Measurements from ENCODE around the gene SYNC. TPM values are rescaled to one million over a fixed set of nuclear protein-coding genes. Genes with fewer than 3 reads are reported as not detected.
A peak's percentile ranks its signal among the peaks of the same experiment; 100 is the strongest.
"Not testable (repeated sequence)": the region's sequence is repeated elsewhere in the genome, so short reads cannot be mapped to it uniquely, and the experiment has no call there.

The SYNC gene
- total RNA-seq, 3 donors from 2014 or later = not detected

GRCh38 chr1:32685498-32685897, 17.1 kb downstream of the SYNC start:
- H3K9me3 Mint-ChIP-seq = no peaks in the 10 kb centered on the region
- peaks cover 6% of the 10 kb centered on the region for H3K4me1 Mint-ChIP-seq (ENCODE audit: low read depth)
- no peaks in the 10 kb centered on the region for H3K27me3 Mint-ChIP-seq (ENCODE audit: low read depth)
- H3K36me3 Mint-ChIP-seq (ENCODE audit: insufficient read depth) = peaks cover 25% of the 10 kb centered on the region
- DNase-seq = no peak
- no peak for ATAC-seq
- H3K4me3 Mint-ChIP-seq = no peak overlapping the region

DNA sequence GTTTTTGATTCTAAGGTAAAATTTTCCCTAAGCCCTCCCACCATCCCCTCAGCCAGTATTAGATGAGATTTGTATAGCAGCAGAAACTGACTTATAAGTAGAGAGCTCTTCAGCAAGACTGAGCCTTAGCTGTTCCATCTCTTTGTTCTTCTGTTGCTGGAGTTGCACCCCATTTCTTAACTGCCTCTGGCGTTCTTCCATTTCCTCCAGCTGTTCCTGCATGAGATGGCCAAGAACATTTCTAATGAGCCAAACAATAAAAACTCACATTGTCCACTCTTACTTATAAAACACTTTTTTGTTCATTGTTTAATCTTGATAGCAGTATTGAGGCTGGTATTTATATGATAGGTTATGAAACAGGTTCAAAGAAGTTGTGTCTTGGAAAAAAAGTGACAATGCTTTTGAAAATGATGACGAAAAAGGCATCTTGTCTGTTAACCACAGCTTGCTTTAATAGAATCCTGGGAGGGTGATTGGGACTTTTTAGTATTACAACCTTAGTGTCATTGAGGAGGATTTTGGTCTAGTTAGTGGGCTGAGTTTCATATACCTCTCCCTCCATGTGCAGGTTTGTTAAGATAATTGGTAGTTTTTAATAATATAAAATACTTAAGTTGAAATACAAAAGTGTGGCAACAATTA, 18.3 kb downstream of the SYNC start:
- peaks cover 36% of the 10 kb centered on the region for H3K36me3 Mint-ChIP-seq (ENCODE audit: insufficient read depth)
- H3K4me1 Mint-ChIP-seq (ENCODE audit: low read depth) = peaks cover 6% of the 10 kb centered on the region
- DNase-seq (no peak), ATAC-seq (peak in 1 of 2 donors; percentile 10)
- no peaks in the 10 kb centered on the region for H3K27me3 Mint-ChIP-seq (ENCODE audit: low read depth)
- H3K9me3 Mint-ChIP-seq = no peaks in the 10 kb centered on the region
- no peak overlapping the region for H3K4me3 Mint-ChIP-seq

GRCh38 chr1:32683397-32683796, 19.2 kb downstream of the SYNC start:
- no peaks in the 10 kb centered on the region for H3K27me3 Mint-ChIP-seq (ENCODE audit: low read depth)
- no peak overlapping the region for H3K4me3 Mint-ChIP-seq
- ATAC-seq = no peak
- no peak for DNase-seq
- no peaks in the 10 kb centered on the region for H3K9me3 Mint-ChIP-seq
- peaks cover 38% of the 10 kb centered on the region for H3K36me3 Mint-ChIP-seq (ENCODE audit: insufficient read depth)
- peaks cover 6% of the 10 kb centered on the region for H3K4me1 Mint-ChIP-seq (ENCODE audit: low read depth)

- H3K4me1 Mint-ChIP-seq (ENCODE audit: low read depth) = peaks cover 6% of the 10 kb centered on the region
- H3K27me3 Mint-ChIP-seq (ENCODE audit: low read depth) = no peaks in the 10 kb centered on the region
- H3K9me3 Mint-ChIP-seq = no peaks in the 10 kb centered on the region
- peaks cover 45% of the 10 kb centered on the region for H3K36me3 Mint-ChIP-seq (ENCODE audit: insufficient read depth)
- no peak overlapping the region for H3K4me3 Mint-ChIP-seq
- ATAC-seq (no peak), DNase-seq (no peak)
These were observed 20.6 kb downstream of the SYNC start for GRCh38 chr1:32681999-32682398.

GRCh38 chr1:32681509-32681908, 21.1 kb downstream of the SYNC start:
- DNase-seq (no peak), ATAC-seq (no peak)
- Mint-ChIP-seq H3K27me3 (ENCODE audit: low read depth) (no peaks in the 10 kb centered on the region), H3K4me3 (no peak overlapping the region), H3K36me3 (ENCODE audit: insufficient read depth) (peaks cover 43% of the 10 kb centered on the region), H3K4me1 (ENCODE audit: low read depth) (peaks cover 6% of the 10 kb centered on the region), H3K9me3 (no peaks in the 10 kb centered on the region)

DNA sequence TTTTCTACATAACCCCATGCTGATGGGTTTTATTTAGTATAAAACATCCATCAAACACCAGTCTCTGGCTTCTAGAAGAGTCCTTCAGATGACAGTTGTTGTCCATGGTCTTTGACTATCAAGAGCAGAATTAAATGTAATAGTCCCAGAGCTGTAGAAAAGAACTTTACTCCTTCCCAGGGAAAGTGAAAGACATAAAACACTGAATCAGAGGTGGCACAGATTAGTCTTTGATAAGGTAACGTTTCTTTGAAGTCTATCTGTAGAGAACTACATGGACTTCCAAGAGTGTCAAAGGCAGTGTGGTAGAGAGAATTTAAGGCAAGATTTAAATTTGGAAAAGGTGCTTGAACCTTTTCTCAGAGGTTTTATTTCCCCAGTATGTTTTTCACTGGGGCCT, 21.9 kb downstream of the SYNC start:
- peaks cover 45% of the 10 kb centered on the region for H3K36me3 Mint-ChIP-seq (ENCODE audit: insufficient read depth)
- peaks cover 6% of the 10 kb centered on the region for H3K4me1 Mint-ChIP-seq (ENCODE audit: low read depth)
- no peak overlapping the region for H3K4me3 Mint-ChIP-seq
- no peaks in the 10 kb centered on the region for H3K27me3 Mint-ChIP-seq (ENCODE audit: low read depth)
- no peak for DNase-seq
- no peak for ATAC-seq
- no peaks in the 10 kb centered on the region for H3K9me3 Mint-ChIP-seq

- ATAC-seq; DNase-seq; H3K27me3 Mint-ChIP-seq (ENCODE audit: low read depth); H3K4me1 Mint-ChIP-seq (ENCODE audit: low read depth); H3K4me3 Mint-ChIP-seq; H3K9me3 Mint-ChIP-seq: not testable (repeated sequence)
- peaks cover 47% of the 10 kb centered on the region for H3K36me3 Mint-ChIP-seq (ENCODE audit: insufficient read depth)
These were observed 22.6 kb downstream of the SYNC start for GRCh38 chr1:32679993-32680392.

- Mint-ChIP-seq H3K9me3 (no peaks in the 10 kb centered on the region), H3K36me3 (ENCODE audit: insufficient read depth) (peaks cover 52% of the 10 kb centered on the region), H3K4me3 (no peak overlapping the region), H3K4me1 (ENCODE audit: low read depth) (no peaks in the 10 kb centered on the region), H3K27me3 (ENCODE audit: low read depth) (no peaks in the 10 kb centered on the region)
- ATAC-seq (no peak), DNase-seq (no peak)
These were observed 25.6 kb downstream of the SYNC start for GRCh38 chr1:32676945-32677344.

DNA sequence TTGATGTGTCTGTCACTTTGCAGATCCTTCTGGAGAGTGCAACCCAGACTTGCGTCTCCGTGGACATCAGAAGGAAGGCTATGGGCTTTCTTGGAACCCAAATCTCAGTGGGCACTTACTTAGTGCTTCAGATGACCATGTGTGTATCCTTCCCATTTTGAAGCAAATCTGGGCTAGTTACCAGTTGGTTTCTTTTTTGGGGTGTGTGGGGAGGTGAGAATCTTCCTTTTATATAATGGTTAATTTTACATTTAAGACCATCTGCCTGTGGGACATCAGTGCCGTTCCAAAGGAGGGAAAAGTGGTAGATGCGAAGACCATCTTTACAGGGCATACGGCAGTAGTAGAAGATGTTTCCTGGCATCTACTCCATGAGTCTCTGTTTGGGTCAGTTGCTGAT, 33.9 kb downstream of the SYNC start:
- H3K4me3 Mint-ChIP-seq; H3K27me3 Mint-ChIP-seq (ENCODE audit: low read depth); H3K4me1 Mint-ChIP-seq (ENCODE audit: low read depth); ATAC-seq; H3K9me3 Mint-ChIP-seq; DNase-seq: not testable (repeated sequence)
- peaks cover 47% of the 10 kb centered on the region for H3K36me3 Mint-ChIP-seq (ENCODE audit: insufficient read depth)

DNA sequence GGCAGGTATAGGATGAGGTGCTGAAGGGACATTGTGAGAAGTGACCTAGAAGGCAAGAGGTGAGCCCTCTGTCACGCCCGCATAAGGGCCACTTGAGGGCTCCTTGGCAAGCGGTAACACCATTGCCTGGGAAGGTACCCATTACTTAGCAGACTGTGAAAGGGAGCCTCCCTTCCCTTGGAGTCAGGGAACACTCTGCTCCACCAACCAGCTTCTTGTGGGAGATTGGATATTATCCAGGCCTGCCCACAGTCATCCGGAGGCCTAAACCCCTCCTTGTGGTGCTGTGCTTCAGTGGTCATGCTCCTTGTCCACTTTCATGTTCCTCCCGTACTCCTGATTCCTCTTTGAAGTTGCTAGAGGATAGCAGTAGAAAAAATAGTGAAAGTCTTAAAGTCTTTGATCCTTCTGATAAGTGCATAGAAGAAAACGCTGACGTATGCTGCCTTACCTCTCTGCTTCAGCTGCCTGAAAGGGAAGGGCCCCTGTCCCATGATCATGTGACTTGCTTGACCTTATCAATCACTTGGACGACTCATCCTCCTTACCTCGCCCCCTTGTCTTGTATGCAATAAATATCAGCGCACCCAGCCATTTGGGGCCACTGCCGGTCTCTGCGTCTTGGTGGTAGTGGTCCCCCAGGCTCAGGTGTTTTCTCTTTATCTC, 35.5 kb downstream of the SYNC start:
- Mint-ChIP-seq H3K27me3 (ENCODE audit: low read depth) (no peaks in the 10 kb centered on the region), H3K36me3 (ENCODE audit: insufficient read depth) (peaks cover 38% of the 10 kb centered on the region), H3K4me1 (ENCODE audit: low read depth) (peaks cover 6% of the 10 kb centered on the region), H3K9me3 (no peaks in the 10 kb centered on the region), H3K4me3 (no peak overlapping the region)
- ATAC-seq (no peak), DNase-seq (no peak)

GRCh38 chr1:32665915-32666314, 36.7 kb downstream of the SYNC start:
- H3K4me3 Mint-ChIP-seq = no peak overlapping the region
- H3K36me3 Mint-ChIP-seq (ENCODE audit: insufficient read depth) = peaks cover 41% of the 10 kb centered on the region
- H3K27me3 Mint-ChIP-seq (ENCODE audit: low read depth) = no peaks in the 10 kb centered on the region
- ATAC-seq (no peak), DNase-seq (no peak)
- peaks cover 6% of the 10 kb centered on the region for H3K4me1 Mint-ChIP-seq (ENCODE audit: low read depth)
- H3K9me3 Mint-ChIP-seq = no peaks in the 10 kb centered on the region

- no peak overlapping the region for H3K4me3 Mint-ChIP-seq
- H3K27me3 Mint-ChIP-seq (ENCODE audit: low read depth) = no peaks in the 10 kb centered on the region
- no peaks in the 10 kb centered on the region for H3K9me3 Mint-ChIP-seq
- DNase-seq = no peak
- no peak for ATAC-seq
- H3K36me3 Mint-ChIP-seq (ENCODE audit: insufficient read depth) = peaks cover 55% of the 10 kb centered on the region
- H3K4me1 Mint-ChIP-seq (ENCODE audit: low read depth) = peaks cover 32% of the 10 kb centered on the region
These were observed 43.0 kb downstream of the SYNC start for GRCh38 chr1:32659581-32659980.

DNA sequence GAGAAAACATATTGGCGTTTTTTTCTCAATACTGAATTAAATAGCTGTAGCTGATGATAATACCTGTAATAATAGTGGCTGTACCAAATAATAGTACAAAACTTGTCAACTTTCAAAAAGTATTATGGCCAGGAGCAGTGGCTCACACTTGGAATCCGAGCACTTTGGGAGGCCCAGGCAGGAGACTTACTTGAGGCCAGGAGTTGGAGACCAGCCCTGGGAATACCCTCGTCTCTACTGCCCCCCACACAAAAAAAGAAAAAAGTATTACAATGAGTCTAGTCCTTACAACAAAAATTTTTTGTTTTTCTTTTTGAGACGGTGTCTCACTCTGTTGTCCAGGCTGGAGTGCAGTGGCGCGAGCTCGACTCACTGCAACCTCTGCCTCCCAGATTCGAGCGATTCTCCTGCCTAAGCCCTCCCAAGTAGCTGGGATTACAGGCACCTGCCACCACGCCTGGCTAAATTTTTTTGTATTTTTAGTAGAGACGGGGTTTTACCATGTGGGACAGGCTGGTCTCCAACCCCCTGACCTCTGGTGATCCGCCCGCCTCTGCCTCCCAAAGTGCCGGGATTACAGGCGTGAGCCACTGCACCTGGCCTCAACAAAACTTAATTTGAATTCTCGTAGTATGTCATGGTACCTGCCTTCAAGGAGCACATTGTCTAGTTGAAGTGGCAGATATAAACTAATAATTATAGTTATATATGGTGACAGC, 50.2 kb downstream of the SYNC start:
- H3K9me3 Mint-ChIP-seq = no peaks in the 10 kb centered on the region
- no peaks in the 10 kb centered on the region for H3K27me3 Mint-ChIP-seq (ENCODE audit: low read depth)
- DNase-seq (no peak), ATAC-seq (no peak)
- peak overlapping the region; percentile 99 for H3K4me3 Mint-ChIP-seq
- H3K4me1 Mint-ChIP-seq (ENCODE audit: low read depth) = peaks cover 54% of the 10 kb centered on the region
- H3K36me3 Mint-ChIP-seq (ENCODE audit: insufficient read depth) = peaks cover 41% of the 10 kb centered on the region

- H3K27me3 Mint-ChIP-seq (ENCODE audit: low read depth) = no peaks in the 10 kb centered on the region
- DNase-seq (no peak), ATAC-seq (peak; percentile 3 to 6)
- peak overlapping the region; percentile 99 for H3K4me3 Mint-ChIP-seq
- peaks cover 33% of the 10 kb centered on the region for H3K36me3 Mint-ChIP-seq (ENCODE audit: insufficient read depth)
- H3K4me1 Mint-ChIP-seq (ENCODE audit: low read depth) = peaks cover 48% of the 10 kb centered on the region
- H3K9me3 Mint-ChIP-seq = no peaks in the 10 kb centered on the region
These were observed 51.0 kb downstream of the SYNC start for GRCh38 chr1:32651461-32652073.

All from activated T-cell treated with anti-CD3 and anti-CD28 coated beads, Interleukin-2, amount 50 U/mL, for 4 hours (primary cell).